ENCODE results near the gene GPR158.
"Not testable (repeated sequence)": the region's sequence is repeated elsewhere in the genome, so short reads cannot be mapped to it uniquely, and the experiment has no call there.

GPR158 gene, protein sequence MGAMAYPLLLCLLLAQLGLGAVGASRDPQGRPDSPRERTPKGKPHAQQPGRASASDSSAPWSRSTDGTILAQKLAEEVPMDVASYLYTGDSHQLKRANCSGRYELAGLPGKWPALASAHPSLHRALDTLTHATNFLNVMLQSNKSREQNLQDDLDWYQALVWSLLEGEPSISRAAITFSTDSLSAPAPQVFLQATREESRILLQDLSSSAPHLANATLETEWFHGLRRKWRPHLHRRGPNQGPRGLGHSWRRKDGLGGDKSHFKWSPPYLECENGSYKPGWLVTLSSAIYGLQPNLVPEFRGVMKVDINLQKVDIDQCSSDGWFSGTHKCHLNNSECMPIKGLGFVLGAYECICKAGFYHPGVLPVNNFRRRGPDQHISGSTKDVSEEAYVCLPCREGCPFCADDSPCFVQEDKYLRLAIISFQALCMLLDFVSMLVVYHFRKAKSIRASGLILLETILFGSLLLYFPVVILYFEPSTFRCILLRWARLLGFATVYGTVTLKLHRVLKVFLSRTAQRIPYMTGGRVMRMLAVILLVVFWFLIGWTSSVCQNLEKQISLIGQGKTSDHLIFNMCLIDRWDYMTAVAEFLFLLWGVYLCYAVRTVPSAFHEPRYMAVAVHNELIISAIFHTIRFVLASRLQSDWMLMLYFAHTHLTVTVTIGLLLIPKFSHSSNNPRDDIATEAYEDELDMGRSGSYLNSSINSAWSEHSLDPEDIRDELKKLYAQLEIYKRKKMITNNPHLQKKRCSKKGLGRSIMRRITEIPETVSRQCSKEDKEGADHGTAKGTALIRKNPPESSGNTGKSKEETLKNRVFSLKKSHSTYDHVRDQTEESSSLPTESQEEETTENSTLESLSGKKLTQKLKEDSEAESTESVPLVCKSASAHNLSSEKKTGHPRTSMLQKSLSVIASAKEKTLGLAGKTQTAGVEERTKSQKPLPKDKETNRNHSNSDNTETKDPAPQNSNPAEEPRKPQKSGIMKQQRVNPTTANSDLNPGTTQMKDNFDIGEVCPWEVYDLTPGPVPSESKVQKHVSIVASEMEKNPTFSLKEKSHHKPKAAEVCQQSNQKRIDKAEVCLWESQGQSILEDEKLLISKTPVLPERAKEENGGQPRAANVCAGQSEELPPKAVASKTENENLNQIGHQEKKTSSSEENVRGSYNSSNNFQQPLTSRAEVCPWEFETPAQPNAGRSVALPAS (N-terminal part only)

DNA sequence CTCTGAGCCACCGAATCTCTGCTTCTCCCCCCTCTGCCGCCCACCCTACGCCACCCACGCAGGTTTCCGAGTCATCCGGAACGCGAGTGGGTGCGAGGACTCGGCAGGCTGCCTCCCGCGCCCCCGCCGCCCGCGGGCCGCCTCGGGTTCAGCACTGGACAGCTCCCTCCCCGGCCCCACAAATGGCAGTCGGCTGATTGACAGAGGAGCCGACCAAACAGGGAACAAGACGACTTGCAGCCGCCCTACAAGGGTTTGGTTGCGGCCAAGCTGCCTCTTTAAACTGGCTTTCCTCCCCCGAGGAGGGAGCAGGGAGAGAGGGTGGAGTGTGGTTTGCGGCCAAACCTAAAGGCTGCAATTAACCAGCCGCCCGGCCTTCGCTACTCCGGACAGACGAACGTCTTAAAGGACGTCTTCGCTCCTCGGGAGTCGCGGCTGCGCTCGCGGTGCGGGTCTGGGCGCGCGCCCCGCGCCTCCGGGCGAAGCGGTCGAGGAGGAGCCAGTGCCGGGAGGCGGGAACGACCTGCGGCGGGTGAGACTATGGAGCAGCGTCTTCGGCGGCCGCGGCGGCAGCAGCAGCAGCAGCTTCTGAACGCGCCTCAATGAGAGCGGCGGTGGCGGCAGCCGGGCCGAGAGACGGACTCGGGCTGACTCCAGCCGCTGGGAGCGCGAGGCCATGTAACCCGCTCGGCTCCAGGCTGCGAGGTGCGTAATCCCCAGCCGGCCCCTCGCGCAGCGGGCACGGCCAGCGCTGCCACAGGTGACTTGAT lies at the start of gene GPR158:
GPR158 (plus strand) TSS at position 541 of the 770 bp plus-strand sequence. CDS start 420 bp downstream, outside the sequence.
- no peak for FAIRE-seq

DNA sequence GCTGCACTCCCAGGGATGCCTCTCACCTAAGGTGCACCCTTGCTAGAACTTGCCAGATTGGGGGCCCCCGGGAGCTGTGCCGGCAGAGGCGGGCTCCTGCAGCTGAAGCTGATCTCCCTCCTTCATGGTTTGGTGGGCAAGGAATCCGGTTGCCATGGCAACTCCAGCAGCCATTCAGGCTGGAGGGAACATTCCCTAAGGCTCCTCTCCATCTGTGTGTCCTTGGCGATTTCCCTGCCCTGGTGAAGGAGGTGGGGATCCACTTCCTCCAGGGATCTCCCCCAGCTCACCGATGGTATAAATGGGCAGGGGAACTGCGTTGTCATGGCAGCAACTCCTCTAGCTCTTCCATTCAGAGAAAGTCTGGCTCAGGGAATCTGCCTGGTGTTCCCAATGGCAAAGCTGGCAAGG lies 49.6 kb upstream of the GPR158 start:
- no peak for FAIRE-seq

DNA sequence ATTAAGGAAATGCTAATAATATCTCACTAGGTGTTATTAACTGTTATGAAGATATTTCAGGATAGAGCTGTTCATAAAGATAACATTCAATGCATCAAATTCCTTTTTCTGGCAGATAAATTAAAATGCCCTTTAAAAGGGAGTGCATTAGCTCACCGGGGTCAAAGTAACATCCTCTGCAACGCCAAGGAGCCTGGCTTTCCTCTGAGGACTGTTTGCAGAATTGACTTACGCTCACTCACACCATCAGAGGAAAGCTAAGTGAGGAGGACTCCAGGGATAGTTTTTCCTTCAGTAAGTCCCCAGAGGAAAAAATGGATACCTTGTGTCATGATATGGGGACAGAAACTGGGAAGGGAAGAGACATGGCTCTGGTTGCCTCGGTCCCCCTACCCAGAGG lies 45.2 kb upstream of the GPR158 start:
- no peak for FAIRE-seq

DNA sequence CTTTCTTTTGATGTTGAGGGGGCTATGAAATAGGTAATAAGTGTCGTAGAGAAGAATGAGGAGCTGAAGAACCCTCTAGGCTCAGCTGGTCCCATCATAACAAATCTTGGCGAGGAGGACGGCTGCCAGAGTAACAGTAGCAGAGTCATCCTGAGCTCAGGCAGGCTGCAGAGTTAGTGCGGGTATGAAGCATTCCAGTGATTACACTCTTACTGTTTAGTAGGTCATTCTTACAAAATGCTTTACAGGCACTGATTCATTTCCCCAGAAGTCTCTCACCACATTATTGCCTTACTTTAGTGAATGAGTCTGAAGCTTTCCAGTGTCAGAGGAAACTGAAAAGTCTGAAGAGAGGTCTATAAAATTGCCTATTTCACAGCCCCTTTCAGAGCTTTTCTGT lies 43.9 kb upstream of the GPR158 start:
- no peak for FAIRE-seq

DNA sequence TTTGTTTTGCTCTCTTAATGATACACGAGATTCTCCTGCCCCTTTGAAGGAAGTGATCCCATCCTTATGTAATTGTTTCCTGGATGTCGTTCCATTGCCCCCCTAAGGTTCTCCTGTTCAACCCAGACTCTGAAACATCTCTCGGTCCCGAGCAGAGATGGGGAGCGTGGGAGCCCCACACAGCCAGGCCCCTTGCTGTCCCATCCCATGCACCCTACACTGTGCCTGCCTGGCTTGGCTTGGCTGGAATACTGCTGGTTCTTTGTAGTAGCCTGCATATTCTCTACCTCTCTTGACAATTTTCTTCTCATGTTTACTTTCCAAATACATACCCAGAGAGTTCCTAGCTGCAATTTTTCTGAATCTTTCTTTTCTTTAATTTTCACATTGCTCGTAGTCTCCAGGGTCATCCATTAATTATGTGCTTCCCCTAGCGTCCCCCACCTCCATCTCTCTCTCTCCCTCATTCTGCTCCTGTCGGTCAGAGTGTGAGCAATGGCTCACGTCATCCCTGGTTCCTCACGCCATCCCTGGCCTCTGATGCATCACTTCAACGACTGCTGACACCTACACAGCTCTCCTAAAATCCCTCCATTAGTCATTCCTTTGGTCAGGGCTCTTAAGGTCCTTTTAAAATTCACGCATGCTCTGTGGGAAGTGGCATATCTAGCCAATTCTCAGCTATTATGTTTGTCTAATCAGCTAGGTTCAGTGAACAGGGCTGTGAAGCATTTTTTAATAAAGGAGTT lies 32.5 kb upstream of the GPR158 start:
- FAIRE-seq: no peak

DNA sequence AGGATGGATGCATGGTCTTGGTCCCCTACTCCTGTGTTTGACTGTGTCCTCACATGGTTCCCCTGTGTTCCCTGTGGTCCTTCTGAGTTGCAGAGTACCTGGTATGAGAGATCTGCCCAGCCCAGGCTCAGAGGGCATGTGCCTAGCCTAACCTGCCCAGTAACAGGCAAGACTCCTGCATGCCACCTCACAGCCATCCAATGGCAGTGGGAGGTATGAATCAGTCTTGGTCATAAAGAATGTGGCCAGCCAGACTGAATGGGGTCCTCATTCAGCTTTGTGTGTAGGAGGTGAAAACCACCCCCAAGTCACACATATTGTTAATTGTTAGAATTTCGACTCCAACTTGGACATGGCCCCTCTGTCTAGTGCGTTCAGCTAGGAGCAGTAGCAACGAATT lies 17.2 kb upstream of the GPR158 start:
- FAIRE-seq: no peak

DNA sequence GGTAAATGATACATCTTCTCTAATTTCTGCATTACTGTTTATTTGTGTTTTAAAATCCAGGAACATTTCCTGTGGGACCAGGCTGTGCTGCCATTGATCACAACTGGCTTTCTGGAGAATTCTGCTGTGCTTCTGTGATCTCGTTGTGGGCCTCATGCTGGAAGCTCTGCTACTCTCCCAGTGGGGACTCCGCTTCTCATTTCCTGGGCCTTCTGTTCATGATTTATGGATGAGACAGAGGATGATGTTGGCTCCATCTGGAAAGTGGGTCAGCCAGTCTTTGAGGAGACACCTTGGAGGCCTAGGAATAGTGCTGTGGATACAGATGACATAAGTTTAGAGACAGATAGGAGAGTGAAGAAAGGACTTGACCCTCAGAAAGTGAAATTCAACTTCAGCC lies 15.2 kb upstream of the GPR158 start:
- FAIRE-seq: no peak

DNA sequence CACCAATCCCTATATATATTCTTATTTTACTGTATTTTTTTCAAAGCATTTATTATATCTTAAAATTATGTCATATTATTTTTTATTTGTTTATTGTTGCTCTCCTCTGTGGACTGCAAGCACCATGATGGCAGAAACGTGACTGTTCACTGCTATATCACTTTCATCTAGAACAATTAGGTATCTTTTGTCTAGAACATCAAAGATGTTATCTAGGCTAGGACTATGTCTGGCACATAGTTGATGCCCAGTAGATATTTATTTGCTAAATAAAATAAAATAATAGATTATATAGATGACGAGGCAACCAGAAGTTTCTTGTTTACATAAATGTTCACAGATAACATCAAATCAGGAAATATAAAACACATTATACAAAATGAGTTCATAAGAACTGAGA lies 12.4 kb upstream of the GPR158 start:
- no peak for FAIRE-seq

DNA sequence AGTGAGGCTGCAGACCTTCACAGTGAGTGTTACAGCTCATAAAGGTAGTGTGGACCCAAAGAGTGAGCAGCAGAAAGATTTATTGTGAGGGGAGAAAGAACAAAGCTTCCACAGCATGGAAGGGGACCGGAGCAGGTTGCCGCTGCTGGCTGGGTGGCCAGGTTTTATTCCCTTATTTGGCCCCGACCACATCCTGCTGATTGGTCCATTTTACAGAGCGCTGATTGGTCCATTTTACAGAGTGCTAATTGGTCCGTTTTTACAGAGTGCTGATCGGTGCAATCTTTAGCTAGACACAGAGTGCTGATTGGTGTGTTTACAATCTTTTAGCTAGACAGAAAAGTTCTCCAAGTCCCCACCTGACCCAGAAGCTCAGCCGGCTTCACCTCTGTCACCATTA lies 11.3 kb upstream of the GPR158 start:
- not testable (repeated sequence) for FAIRE-seq

DNA sequence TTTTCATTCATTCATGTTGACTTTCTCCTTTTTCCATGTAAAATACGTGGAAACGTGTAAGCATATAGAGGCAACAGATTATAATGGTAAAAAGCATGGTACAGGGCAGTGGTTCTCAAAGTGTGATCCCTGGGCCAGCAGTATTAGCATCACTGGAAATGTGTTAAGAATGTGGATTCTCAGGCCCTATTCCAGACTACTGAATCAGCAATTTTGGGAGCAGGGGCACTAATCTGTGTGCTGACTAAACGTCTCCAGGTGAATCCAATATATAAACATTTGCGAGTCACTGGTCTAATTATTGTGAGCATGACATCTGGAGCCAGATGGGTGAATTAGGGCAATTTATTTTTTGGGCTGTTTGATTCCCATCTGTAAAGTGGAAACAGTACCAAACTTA lies 5.1 kb upstream of the GPR158 start:
- no peak for FAIRE-seq

DNA sequence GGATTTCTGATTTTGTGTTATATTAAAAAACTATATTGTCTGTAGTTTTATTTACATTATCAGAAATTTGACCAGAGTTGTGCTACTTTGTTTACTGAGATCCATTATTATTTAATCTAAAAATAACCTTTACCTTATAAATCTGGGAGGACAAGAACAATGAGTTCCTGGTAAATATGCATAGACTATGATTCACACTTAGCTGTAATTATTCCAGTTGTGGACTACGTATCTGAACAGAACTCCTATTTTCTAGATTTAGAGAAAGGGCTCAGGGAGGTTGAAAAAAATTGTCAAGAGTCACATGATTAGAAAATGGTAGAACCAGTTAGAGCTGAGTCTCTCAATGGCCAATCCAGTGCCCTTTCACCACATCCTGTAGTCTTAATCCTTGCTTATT lies 4.2 kb upstream of the GPR158 start:
- no peak for FAIRE-seq

DNA sequence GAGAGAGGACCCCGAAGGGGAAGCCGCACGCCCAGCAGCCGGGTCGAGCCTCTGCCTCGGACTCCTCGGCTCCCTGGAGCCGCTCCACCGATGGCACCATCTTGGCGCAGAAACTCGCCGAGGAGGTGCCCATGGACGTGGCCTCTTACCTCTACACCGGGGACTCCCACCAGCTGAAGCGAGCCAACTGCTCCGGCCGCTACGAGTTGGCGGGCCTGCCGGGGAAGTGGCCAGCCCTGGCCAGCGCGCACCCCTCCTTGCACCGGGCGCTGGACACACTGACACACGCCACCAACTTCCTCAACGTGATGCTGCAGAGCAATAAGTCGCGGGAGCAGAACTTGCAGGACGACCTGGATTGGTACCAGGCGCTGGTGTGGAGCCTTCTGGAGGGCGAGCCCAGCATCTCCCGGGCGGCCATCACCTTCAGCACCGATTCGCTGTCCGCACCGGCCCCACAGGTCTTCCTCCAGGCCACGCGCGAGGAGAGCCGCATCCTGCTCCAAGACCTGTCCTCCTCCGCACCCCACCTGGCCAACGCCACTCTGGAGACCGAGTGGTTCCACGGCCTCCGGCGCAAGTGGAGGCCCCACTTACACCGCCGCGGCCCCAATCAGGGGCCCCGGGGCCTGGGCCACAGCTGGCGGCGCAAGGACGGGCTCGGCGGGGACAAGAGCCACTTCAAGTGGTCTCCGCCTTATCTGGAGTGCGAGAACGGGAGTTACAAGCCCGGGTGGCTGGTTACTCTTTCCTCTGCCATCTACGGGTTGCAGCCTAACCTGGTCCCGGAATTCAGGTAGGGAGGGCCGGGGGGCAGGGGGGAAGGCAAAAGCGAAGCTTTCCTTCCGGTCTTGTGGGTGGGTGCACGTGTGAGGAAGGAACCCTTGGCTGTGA lies 973 bp downstream of the GPR158 start:
- no peak for FAIRE-seq

DNA sequence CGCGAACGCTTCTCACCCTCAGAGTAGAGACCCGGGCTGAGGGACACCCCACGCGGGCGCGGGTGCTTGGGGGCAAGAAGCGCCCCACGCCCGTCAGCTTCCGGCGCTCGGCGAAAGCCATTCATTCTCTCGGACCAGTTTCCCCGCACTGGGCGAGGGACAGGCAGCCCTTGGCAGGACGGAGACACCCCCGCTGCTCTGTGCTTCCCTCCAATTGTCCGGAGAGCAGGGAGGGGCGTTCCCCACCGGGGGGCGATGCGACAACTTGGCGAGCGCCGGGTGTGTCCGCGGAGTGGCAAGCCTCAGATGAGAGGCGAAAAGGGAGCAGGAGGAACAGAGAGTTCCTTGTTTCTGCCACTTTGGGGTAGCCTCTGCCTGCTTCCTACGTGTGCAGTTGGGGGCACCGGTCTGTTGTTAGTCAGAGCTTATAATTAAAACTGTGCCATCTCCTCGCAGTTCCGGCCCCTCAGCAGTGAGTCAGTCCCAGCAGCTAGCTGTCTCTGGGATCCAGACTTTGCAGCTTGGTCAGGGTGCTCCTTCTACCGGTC lies 1.7 kb downstream of the GPR158 start:
- no peak for FAIRE-seq

DNA sequence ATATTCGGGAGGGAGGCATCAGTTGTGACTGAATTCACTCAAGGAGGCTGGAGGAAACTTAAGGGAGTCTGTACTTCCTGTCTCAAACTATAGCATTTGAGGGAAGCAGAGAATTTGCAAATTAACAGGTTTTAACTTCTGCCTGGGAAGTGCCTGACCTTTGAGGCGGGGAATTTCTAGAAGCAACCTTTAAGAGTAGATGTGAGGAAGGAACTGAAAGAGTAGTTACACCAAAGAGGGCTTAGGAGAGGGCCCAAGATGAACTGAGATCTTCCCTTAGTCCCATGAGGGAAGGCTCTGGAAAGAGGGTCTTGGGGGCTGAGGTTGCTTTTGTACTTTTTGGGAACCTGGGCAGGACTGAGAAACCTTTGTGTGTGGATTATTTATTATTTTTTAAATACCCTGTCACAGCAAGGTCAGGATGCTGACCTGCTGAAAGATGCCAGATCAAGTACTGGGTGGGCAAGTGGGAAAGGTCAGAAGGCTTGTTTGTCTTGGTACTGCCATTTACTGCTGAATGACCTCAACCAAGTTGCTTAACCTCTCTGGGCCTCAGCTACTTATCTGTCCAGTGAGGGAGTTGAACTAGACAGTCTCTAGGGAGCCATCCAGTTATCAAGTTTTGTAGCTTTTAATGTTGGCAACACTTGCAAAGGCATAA lies 2.4 kb downstream of the GPR158 start:
- no peak for FAIRE-seq

DNA sequence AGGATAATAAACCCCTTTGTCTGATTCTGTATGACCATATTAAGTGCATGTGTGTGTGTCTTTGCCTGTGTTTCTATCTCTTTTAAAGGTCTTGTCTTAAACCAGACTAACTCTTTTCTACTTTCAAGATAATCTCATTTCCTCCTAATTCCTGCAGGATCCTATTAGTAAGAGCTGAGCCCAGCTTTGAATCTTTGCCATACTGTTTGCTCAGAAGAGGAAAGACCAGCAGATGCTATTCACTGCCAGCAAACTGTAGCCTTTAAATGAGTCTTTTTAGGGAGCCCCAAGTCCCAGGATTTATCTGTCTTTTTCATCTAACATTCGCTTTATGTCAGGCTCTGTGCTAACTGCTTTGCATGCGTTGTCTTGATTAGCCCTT lies 2.9 kb downstream of the GPR158 start:
- FAIRE-seq: no peak

DNA sequence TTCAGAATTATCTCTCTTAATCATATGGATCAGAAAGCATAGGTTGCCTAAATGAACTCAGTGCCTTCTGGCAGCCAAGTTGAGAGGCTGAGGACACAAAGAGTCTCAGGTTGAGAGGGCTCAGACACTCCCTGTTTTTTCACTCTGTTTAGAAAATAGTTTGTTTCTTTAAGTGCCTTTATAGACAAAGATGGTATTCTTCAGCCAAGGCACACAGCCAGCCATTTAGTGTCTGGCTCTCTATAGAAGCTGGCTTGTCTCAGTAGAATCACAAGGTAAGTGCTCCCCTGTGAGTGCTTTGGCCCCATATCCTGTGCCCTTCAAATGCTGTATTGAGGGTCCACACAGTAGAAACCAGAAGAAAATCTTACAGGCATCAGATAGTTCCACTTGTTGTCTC lies 3.6 kb downstream of the GPR158 start:
- FAIRE-seq: no peak

DNA sequence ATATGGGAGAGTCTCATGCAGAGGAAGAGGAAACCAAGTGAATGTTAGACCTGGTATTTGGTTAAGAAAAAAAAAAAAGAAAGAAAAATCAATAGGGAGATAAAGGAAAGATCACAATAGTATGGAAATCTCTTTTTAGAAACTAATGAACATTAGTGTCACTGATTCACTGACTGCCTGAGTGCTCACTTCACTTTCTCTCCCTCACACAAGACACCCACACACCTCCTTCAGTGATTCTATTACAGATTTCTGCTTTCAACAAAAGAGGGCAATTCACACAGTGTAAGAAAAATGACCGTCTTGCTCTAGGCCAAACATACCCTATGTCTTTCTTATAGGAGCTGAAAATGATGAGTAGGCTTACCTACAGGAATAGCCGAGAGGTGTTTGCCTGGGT lies 6.0 kb downstream of the GPR158 start:
- FAIRE-seq: no peak

DNA sequence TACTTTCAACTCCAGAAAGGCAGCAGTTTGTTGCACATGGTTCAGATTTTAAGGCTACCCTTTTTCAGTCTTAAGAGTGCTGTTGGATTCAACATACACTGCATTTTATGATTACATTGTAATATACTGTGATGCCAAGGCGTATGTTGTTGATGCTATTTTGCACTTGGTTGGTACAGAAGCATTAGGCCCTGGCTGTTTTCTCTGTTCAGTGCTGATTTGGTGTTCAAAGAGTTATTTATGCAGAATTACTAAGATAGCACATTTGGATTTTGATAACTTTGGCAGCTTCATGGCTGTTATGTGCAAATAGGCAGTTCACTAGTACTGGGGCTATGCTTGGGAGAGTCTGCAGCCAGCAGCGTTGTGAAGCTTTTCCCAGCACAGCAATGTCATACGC lies 7.8 kb downstream of the GPR158 start:
- FAIRE-seq: no peak

DNA sequence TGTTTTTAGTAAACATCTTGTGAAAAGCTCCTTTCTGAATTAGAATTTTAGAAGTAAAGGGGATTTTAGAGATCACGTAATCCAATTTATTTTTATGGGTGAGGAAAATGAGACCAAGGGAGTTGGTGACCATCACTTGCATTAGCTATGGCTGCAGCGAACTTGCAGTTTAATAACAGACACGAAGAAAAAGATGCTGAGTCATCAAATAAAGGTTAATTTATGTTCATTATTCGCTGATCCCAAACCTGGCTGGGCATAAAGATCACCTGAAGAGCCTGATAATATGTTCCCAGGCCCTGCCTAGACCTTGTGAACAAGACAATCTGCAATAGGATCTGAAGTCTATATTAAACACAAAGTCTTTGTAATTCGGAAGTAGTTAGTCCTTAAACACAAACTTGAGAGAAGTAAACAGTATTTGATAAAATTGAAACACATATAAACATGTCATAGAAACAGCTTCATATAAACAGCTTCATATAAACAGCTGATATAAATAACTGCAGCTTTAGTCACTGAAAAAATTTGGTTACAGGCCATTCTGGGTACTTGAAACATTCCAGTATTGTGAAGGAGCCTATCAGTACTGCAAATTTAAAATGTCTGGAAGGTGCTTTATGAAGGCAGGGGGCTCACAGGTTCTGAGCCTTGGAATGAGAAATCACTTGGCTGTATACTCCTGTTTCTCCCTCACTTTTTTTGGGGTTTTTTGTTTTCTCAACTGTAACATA lies 16.5 kb downstream of the GPR158 start:
- no peak for FAIRE-seq

Data from endometrium (tissue), 2 donors.